CD4-positive, alpha-beta T cell treated with Interleukin-4 for 1 hour (primary cell): ENCODE data around the gene GLYATL1.
"Not testable (repeated sequence)": the region's sequence is repeated elsewhere in the genome, so short reads cannot be mapped to it uniquely, and the experiment has no call there.

Source experiments
- DNase-seq, 2 donors: peaks; one replicate each; pipeline ENCODE4 v3.0.0-alpha.2; 2020 to 2022

Gene GLYATL1

DNA sequence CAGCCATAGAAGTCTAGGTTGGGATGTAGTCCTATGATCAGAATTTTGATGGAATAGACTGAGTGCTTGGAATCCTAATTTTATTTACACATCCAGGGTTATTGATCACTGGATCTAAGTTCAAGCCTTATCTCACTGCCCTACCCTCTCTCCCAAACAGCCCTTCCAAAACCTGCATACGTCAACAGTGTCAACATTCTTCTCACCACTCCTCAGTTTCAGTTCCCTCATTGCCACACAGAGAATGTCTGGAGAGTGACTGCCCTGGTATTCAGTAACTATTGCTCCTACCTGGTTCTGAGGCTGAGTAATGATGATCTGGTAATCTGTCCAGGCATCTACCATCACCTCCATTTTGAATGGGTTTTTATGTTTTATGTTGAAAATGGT, 60.0 kb downstream of the GLYATL1 start:
- peak; percentile 6 to 38 for DNase-seq

- DNase-seq = peak in 1 of 2 donors; percentile 16
Measured at GRCh38 chr11:59000003-59000402, 60.7 kb downstream of the GLYATL1 start.

DNA sequence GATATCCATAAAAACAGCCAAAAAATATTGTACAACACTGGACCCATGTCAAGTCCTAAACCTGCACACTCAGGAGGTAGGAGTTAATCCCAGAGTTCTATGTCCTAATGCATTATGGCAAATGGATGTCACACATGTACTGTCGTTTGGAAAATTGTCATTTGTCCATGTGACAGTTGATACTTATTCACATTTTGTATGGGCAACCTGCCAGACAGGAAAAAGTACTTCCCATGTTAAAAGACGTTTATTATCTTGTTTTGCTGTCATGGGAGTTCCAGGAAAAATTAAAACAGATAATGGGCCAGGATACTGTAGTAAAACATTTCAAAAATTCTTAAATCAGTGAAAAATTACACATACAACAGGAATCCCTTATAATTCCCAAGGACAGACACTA, 62.7 kb downstream of the GLYATL1 start:
- not testable (repeated sequence) for DNase-seq
